ENCODE results near the gene OPRD1. TPM values are rescaled to one million over a fixed set of nuclear protein-coding genes. Genes with fewer than 3 reads are reported as not detected.

OPRD1 gene
- total and polyA plus RNA-seq, 8 donors = 0.03 to 0.37 TPM; not detected in 6

GRCh38 chr1:28878796-28879195 lies 66.8 kb downstream of the OPRD1 start:
- DNase-seq = no peak

GRCh38 chr1:28882009-28882628 lies 70.1 kb downstream of the OPRD1 start:
- peak; percentile 89 to 96 for DNase-seq
- H3K9me3 ChIP-seq = no peaks in the 10 kb centered on the region
- WGBS, 5 donors = 28 to 38% (median 32%) methylated on average over 13 of the region's 13 CpGs
- no peak for TF ChIP-seq EP300 (IDR thresholded peaks at IDR 0.05)
- TF ChIP-seq POLR2A (IDR thresholded peaks at IDR 0.05) = no peak
- TF ChIP-seq POLR2AphosphoS5 (IDR thresholded peaks at IDR 0.05) = peak in 2 of 3 donors; percentile 21 to 81
- TF ChIP-seq CTCF (IDR thresholded peaks at IDR 0.05) = peak in 5 of 7 experiments; percentile 78 to 98 (median 87)
- no peaks in the 10 kb centered on the region for H3K36me3 ChIP-seq
- no peaks in the 10 kb centered on the region for H3K27me3 ChIP-seq
- intact Hi-C loops (cut with DNase I; ENCODE audit: low total_unique reads) = loop anchor here (10.0 kb wide), 1 partner anchor 323 kb away; no protein-coding TSS in a partner anchor
- H3K4me1 ChIP-seq = peaks cover 30 to 47% (median 41%) of the 10 kb centered on the region in 4 donors
- no peak overlapping the region for H3K4me3 ChIP-seq
- H3K27ac ChIP-seq = no peak overlapping the region

More at GRCh38 chr1:28878796-28879195, 66.8 kb downstream of the OPRD1 start:
- WGBS, 5 donors = 77 to 88% (median 85%) methylated on average over 4 of the region's 4 CpGs
- no peak overlapping the region for H3K27ac ChIP-seq
- H3K4me3 ChIP-seq = no peak overlapping the region
- TF ChIP-seq POLR2AphosphoS5 (IDR thresholded peaks at IDR 0.05) (no peak), EP300 (IDR thresholded peaks at IDR 0.05) (no peak)
- peaks cover 0 to 13% (median 0%) of the 10 kb centered on the region in 3 donors for H3K27me3 ChIP-seq
- no peaks in the 10 kb centered on the region for H3K9me3 ChIP-seq
- intact Hi-C loops (cut with DNase I; ENCODE audit: low total_unique reads) = loop anchor here (5.0 kb wide), 2 partner anchors 96 to 154 kb away; no protein-coding TSS in a partner anchor
- peaks cover 3 to 30% (median 19%) of the 10 kb centered on the region in 4 donors for H3K4me1 ChIP-seq
- no peaks in the 10 kb centered on the region for H3K36me3 ChIP-seq

DNA sequence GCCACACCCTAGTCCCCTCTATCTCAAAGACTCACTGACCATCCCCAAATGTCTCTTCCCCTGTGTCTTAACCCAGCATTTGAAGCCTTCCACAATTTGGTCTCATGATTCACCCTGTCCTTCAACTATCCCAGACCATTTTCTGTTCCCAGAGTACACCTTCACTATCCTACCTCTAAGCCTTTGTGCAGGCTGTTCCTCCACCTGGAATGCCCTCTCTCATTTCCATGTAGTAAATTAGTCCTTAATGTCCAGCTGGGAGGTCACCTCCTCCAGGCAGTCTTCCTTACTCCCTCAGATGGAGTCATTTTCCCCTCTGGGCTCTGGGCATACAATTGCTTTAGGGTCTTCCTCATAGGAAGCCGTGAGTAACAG lies 71.3 kb downstream of the OPRD1 start:
- Histone ChIP-seq H3K36me3 (no peaks in the 10 kb centered on the region), H3K27ac (no peak overlapping the region), H3K4me1 (peaks cover 37 to 54% (median 50%) of the 10 kb centered on the region in 4 donors), H3K4me3 (no peak overlapping the region), H3K9me3 (no peaks in the 10 kb centered on the region), H3K27me3 (no peaks in the 10 kb centered on the region)
- 89 to 100% (median 94%) methylated on average over 1 of the region's 1 CpG for WGBS, 5 donors
- TF ChIP-seq EP300 (IDR thresholded peaks at IDR 0.05) (no peak), CTCF (IDR thresholded peaks at IDR 0.05) (no peak), POLR2AphosphoS5 (IDR thresholded peaks at IDR 0.05) (no peak), POLR2A (IDR thresholded peaks at IDR 0.05) (no peak)
- intact Hi-C loops (cut with DNase I; ENCODE audit: low total_unique reads) = loop anchor here (10.0 kb wide), 1 partner anchor 322 kb away; no protein-coding TSS in a partner anchor
- no peak for DNase-seq

DNA sequence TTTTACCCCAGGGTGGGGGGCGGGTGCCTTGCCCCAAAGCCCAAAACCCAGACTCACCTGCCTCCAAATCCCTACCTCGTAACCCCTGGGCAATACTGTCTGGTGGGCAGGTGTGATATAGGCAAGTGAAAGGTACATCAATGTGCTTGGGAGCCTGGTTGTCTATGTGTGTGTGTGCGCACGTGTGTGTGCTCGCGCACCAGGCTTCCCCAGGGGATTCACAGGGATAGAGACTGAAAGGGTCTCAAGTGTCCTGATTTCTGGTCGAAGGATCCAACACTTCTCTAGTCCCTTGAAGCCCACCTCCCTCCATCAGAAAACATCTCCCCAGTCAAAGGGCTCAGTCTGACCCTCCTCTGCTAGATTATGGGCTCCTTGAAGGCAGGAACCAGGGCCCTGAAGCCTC lies 73.5 kb downstream of the OPRD1 start:
- WGBS, 5 donors = 71 to 82% (median 80%) methylated on average over 7 of the region's 7 CpGs
- intact Hi-C loops (cut with DNase I; ENCODE audit: low total_unique reads) = loop anchor here (10.0 kb wide), 1 partner anchor 319 kb away; no protein-coding TSS in a partner anchor
- Histone ChIP-seq H3K36me3 (no peaks in the 10 kb centered on the region), H3K27ac (peak overlapping the region; percentile 31 to 86 (median 81)), H3K4me1 (peaks cover 38 to 67% (median 63%) of the 10 kb centered on the region in 4 donors), H3K27me3 (no peaks in the 10 kb centered on the region), H3K4me3 (no peak overlapping the region), H3K9me3 (no peaks in the 10 kb centered on the region)
- no peak for DNase-seq
- no peak for TF ChIP-seq POLR2AphosphoS5 (IDR thresholded peaks at IDR 0.05)
- no peak for TF ChIP-seq EP300 (IDR thresholded peaks at IDR 0.05)
- no peak for TF ChIP-seq CTCF (IDR thresholded peaks at IDR 0.05)
- TF ChIP-seq POLR2A (IDR thresholded peaks at IDR 0.05) = no peak

Data from stomach (tissue), 9 donors.